BLaER1 treated with 17β-estradiol and CSF1 and Interleukin-3, amounts not matched to agents 10 nM and 100 nM (cell line): Measurements from ENCODE around the gene TIMELESS.
"Not testable (repeated sequence)": the region's sequence is repeated elsewhere in the genome, so short reads cannot be mapped to it uniquely, and the experiment has no call there.

Experiments
- H3K27ac ChIP-seq, 11 experiments: shearing (Covaris generic); formaldehyde crosslinking; 2 replicates each; pipeline ENCODE4 v1.8.1; 2022
- H3K27me3 ChIP-seq, 11 experiments: shearing (Covaris generic); formaldehyde crosslinking; 2 replicates each; pipeline ENCODE4 v1.8.1; 2022
- H3K36me3 ChIP-seq, 11 experiments: shearing (Covaris generic); formaldehyde crosslinking; 2 replicates each; pipeline ENCODE4 v1.8.1; 2022
- H3K4me1 ChIP-seq, 10 experiments: shearing (Covaris generic); formaldehyde crosslinking; 2 replicates each; pipeline ENCODE4 v1.8.1; 2022
- H3K4me2 ChIP-seq, 11 experiments: shearing (Covaris generic); formaldehyde crosslinking; 2 replicates each; pipeline ENCODE4 v1.8.1; 2022
- H3K4me3 ChIP-seq, 10 experiments: shearing (Covaris generic); formaldehyde crosslinking; 2 replicates each; pipeline ENCODE4 v1.8.1; 2022
- H3K9ac ChIP-seq, 11 experiments: shearing (Covaris generic); formaldehyde crosslinking; 2 replicates each; pipeline ENCODE4 v1.8.1; 2022
- H3K9me3 ChIP-seq, 11 experiments: shearing (Covaris generic); formaldehyde crosslinking; replicated peaks in 1 of 11; 2 replicates each; pipeline ENCODE4 v1.8.1; 2022
- H4K20me1 ChIP-seq, 11 experiments: shearing (Covaris generic); formaldehyde crosslinking; 2 replicates each; pipeline ENCODE4 v1.8.1; 2022
- Cebpa-rat ChIP-seq, 11 experiments: shearing (Covaris generic); IDR thresholded peaks; 2 replicates each; pipeline ENCODE4 v1.8.1; 2022

Gene TIMELESS

GRCh38 chr12:56425193-56425592, 24.0 kb downstream of the TIMELESS start:
- Histone ChIP-seq H3K9me3 (no peaks in the 10 kb centered on the region), H3K9ac (no peak overlapping the region), H3K27ac (no peak overlapping the region), H3K36me3 (peaks cover 80 to 100% (median 98%) of the 10 kb centered on the region in 11 experiments), H3K27me3 (no peaks in the 10 kb centered on the region), H3K4me2 (no peak overlapping the region), H3K4me3 (no peak overlapping the region), H3K4me1 (no peaks in the 10 kb centered on the region), H4K20me1 (no peaks in the 10 kb centered on the region)
- TF ChIP-seq Cebpa-rat (IDR thresholded peaks at IDR 0.05) = no peak

DNA sequence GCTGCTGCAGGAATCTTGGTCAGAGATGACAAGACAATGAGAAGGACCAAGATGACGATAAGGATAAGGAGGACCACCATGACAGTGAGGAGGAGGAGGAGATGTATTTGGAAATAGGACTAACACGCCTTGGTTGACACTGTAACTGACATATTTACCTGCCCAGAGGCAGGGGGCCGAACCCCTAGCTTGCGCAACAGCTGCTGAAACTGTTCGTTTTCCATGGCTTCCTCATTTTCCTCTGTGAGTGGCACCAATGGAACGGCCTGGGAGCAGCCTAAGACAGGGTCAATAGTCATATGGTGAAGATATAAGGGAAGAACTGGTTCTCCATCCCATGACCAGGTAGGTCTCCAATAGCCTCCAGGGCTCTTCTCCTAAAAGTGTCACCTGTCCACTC, 28.8 kb downstream of the TIMELESS start:
- Histone ChIP-seq H3K4me3 (no peak overlapping the region), H3K9ac (no peak overlapping the region), H4K20me1 (no peaks in the 10 kb centered on the region), H3K27me3 (no peaks in the 10 kb centered on the region), H3K36me3 (peaks cover 84 to 100% (median 98%) of the 10 kb centered on the region in 11 experiments), H3K4me2 (no peak overlapping the region), H3K27ac (no peak overlapping the region), H3K9me3 (no peaks in the 10 kb centered on the region), H3K4me1 (no peaks in the 10 kb centered on the region)
- peak in 4 of 11 experiments; percentile 23 to 44 (median 30); a peak in 5 of 22 replicates for TF ChIP-seq Cebpa-rat (IDR thresholded peaks at IDR 0.05)

- no peaks in the 10 kb centered on the region for H4K20me1 ChIP-seq
- H3K4me3 ChIP-seq = no peak overlapping the region
- H3K4me1 ChIP-seq = no peaks in the 10 kb centered on the region
- no peaks in the 10 kb centered on the region for H3K27me3 ChIP-seq
- no peak overlapping the region for H3K27ac ChIP-seq
- H3K36me3 ChIP-seq = peaks cover 66 to 100% (median 96%) of the 10 kb centered on the region in 11 experiments
- no peak for TF ChIP-seq Cebpa-rat (IDR thresholded peaks at IDR 0.05)
- H3K4me2 ChIP-seq = no peak overlapping the region
- no peak overlapping the region for H3K9ac ChIP-seq
- no peaks in the 10 kb centered on the region for H3K9me3 ChIP-seq
These were observed 31.5 kb downstream of the TIMELESS start for GRCh38 chr12:56417739-56418138.

GRCh38 chr12:56414401-56414800, 34.8 kb downstream of the TIMELESS start:
- H3K9me3 ChIP-seq = no peaks in the 10 kb centered on the region
- no peak overlapping the region for H3K9ac ChIP-seq
- no peak overlapping the region for H3K4me3 ChIP-seq
- no peak for TF ChIP-seq Cebpa-rat (IDR thresholded peaks at IDR 0.05)
- H3K36me3 ChIP-seq = peaks cover 37 to 76% (median 67%) of the 10 kb centered on the region in 11 experiments
- H4K20me1 ChIP-seq = no peaks in the 10 kb centered on the region; a peak in 1 of 22 replicates
- H3K4me2 ChIP-seq = no peak overlapping the region
- H3K27ac ChIP-seq = no peak overlapping the region
- no peaks in the 10 kb centered on the region for H3K4me1 ChIP-seq
- no peaks in the 10 kb centered on the region for H3K27me3 ChIP-seq

DNA sequence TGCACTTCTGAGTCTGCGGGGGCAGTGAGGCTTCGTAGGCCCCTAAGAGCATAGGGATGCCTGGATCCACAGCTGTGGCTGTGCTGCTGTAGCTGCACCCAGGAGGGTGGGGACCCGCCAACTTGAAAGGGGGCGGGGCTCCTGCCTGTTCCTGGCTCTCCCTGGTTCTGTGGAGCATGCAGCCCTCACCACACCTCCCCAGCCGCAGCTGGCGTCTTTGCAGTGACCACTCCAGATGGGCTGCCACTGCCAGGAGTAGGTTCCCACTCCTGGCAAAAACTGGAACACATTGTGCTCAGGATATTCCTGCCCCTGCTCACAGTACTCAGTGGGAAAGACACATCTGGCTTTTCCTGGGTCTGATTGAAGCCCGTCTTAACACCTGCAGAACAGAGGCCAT, 35.8 kb downstream of the TIMELESS start:
- Histone ChIP-seq H3K9me3 (no peaks in the 10 kb centered on the region), H3K27me3 (no peaks in the 10 kb centered on the region), H4K20me1 (no peaks in the 10 kb centered on the region; a peak in 1 of 22 replicates), H3K36me3 (peaks cover 31 to 66% (median 58%) of the 10 kb centered on the region in 11 experiments), H3K9ac (no peak overlapping the region), H3K4me2 (no peak overlapping the region), H3K27ac (no peak overlapping the region), H3K4me1 (no peaks in the 10 kb centered on the region), H3K4me3 (no peak overlapping the region)
- no peak for TF ChIP-seq Cebpa-rat (IDR thresholded peaks at IDR 0.05)

DNA sequence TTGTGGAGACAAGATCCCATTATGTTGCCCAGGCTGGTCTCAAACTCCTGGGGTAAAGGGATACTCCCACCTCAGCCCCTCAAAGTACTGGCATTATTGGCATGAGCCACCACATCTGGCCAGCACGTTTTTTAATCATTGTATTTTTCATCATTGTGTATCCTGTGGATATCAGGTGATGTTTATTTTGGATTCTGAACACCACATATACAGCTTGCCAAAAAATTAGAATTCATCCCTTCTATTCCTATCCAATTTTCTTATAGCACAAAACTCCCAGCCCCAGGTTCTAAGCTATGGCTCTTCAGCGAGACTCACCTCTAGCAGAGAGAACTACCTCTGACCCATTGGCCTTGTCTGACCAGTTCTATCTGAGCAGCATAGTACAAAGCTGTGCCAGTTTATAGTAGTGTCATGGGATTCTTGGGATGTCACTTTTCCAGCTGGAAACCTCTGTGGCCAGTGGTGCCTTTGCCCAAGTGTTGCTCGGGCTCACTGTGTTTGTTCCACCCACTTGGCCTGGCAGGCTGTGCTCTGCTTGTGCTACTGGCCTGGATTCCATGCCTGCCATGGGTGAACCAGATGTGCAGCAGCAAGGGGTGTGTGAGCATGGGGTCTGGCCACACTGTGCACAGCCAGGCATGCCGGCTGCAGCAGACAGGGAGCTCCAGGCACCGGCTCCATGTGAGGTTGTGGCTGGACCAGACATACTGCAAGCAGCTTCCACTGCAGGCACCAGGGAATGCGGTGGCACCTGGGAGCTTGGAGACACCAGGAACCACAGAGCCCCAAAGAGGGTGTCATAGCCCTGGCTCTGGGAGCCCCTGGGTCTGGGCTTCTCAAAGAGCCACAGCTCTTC, 37.2 kb downstream of the TIMELESS start:
- Histone ChIP-seq H3K9ac (no peak overlapping the region), H3K4me1 (no peaks in the 10 kb centered on the region), H4K20me1 (no peaks in the 10 kb centered on the region; a peak in 1 of 22 replicates), H3K4me2 (no peak overlapping the region), H3K36me3 (peaks cover 19 to 52% (median 44%) of the 10 kb centered on the region in 11 experiments), H3K27ac (no peak overlapping the region), H3K4me3 (no peak overlapping the region), H3K27me3 (no peaks in the 10 kb centered on the region), H3K9me3 (no peaks in the 10 kb centered on the region)
- TF ChIP-seq Cebpa-rat (IDR thresholded peaks at IDR 0.05) = no peak

DNA sequence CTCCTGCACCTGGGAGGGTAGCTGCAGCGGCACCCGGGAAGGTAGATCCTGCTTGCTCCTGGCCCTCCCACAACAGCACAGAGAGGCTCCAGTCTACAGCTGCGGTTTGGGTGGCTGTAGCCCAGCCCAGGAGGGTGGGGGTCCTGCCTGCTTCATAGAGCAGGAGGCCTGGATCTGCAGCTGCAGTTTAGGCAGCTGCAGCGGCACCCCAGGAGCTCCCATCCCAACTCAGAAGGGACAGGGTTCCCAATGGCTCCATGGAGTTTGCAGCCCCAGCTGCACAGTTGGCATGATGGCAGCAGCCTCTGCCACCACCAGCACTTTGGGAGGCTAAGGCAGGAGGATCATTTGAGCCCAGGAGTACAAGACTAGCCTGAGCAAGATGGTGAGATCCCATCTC, 38.5 kb downstream of the TIMELESS start:
- Histone ChIP-seq H3K27ac (no peak overlapping the region), H3K4me3 (no peak overlapping the region), H3K27me3 (no peaks in the 10 kb centered on the region), H3K4me1 (no peaks in the 10 kb centered on the region), H3K36me3 (peaks cover 8 to 40% (median 32%) of the 10 kb centered on the region in 11 experiments; a peak in 19 of 22 replicates), H4K20me1 (no peaks in the 10 kb centered on the region; a peak in 1 of 22 replicates), H3K4me2 (no peak overlapping the region), H3K9ac (no peak overlapping the region), H3K9me3 (no peaks in the 10 kb centered on the region)
- no peak for TF ChIP-seq Cebpa-rat (IDR thresholded peaks at IDR 0.05)

- Histone ChIP-seq H4K20me1 (no peaks in the 10 kb centered on the region; a peak in 1 of 22 replicates), H3K4me3 (no peak overlapping the region), H3K27ac (no peak overlapping the region), H3K4me1 (no peaks in the 10 kb centered on the region), H3K4me2 (no peak overlapping the region), H3K9ac (no peak overlapping the region), H3K9me3 (no peaks in the 10 kb centered on the region), H3K36me3 (peaks cover 0 to 21% (median 13%) of the 10 kb centered on the region in 11 experiments; a peak in 17 of 22 replicates), H3K27me3 (no peaks in the 10 kb centered on the region)
- TF ChIP-seq Cebpa-rat (IDR thresholded peaks at IDR 0.05) = no peak
These were observed 40.3 kb downstream of the TIMELESS start for GRCh38 chr12:56408799-56409417.

DNA sequence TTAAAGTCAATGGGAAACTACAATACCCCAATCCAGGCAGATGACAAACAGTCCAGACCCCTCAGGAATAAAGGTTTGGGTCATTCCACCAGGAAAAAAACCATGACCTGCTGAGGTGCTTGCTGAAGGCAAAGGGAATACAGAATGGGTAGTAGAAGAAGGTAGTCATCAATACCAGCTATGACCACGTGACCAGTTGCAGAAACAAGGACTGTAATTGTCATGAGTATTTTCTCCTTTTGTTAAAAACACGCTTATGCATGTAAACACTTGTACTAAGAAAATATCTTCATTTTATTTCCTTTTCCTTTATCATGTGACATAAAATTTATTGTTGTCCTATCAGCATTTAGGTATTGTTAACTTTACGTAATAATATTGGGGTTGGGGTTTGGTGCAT, 45.0 kb downstream of the TIMELESS start:
- H3K9me3 ChIP-seq = peaks cover 8 to 10% (median 10%) of the 10 kb centered on the region in 11 experiments
- H3K4me3 ChIP-seq, H3K27ac ChIP-seq, H3K27me3 ChIP-seq, H4K20me1 ChIP-seq, H3K4me2 ChIP-seq, H3K4me1 ChIP-seq, H3K9ac ChIP-seq, H3K36me3 ChIP-seq: not testable (repeated sequence)

DNA sequence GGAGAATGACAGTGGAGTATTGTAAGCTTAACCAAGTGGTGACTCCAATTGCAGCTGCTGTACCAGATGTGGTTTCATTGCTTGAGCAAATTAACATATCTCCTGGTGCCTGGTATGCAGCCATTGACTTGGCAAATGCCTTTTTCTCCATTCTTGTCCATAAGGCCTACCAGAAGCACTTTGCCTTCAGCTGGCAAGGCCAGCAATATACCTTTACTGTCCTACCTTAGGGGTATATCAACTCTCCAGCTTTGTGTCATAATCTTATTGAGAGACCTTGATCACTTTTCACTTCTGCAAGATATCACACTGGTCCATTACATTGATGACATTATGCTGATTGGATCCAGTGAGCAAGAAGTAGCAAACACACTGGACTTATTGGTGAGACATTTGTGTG, 47.6 kb downstream of the TIMELESS start:
- H3K9me3 ChIP-seq = peaks cover 18 to 33% (median 29%) of the 10 kb centered on the region in 11 experiments
- not testable (repeated sequence) for H3K9ac ChIP-seq, H3K27me3 ChIP-seq, H4K20me1 ChIP-seq, H3K4me3 ChIP-seq, H3K36me3 ChIP-seq, H3K27ac ChIP-seq, H3K4me2 ChIP-seq, H3K4me1 ChIP-seq

GRCh38 chr12:56401125-56401524, 48.1 kb downstream of the TIMELESS start:
- H3K9me3 ChIP-seq = peaks cover 18 to 38% (median 31%) of the 10 kb centered on the region in 11 experiments
- not testable (repeated sequence) for H3K27ac ChIP-seq, H3K36me3 ChIP-seq, H3K27me3 ChIP-seq, H3K4me3 ChIP-seq, H4K20me1 ChIP-seq, H3K4me2 ChIP-seq, H3K4me1 ChIP-seq, H3K9ac ChIP-seq

DNA sequence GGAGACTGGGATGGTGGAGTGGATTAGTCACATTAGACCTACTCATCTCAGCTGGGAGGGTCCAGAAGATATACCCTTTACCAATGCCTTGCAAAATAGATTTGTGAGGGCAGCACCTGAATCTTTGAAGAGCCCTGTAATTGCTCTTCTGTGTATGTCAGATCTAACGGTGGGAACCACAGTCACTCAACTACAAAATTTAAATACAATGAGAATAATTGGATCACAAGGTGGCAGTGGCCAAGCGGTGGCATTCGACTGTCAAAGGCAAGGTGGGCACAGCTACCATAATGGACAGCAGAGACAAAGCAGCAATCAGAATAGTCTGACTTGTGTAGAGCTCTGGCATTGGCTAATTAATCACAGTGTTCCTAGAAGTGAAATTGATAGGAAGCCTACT, 49.8 kb downstream of the TIMELESS start:
- H3K36me3 ChIP-seq, H3K9ac ChIP-seq, H3K27me3 ChIP-seq, H3K4me1 ChIP-seq, H4K20me1 ChIP-seq, H3K4me3 ChIP-seq, H3K4me2 ChIP-seq, H3K27ac ChIP-seq: not testable (repeated sequence)
- H3K9me3 ChIP-seq = peaks cover 19 to 49% (median 41%) of the 10 kb centered on the region in 11 experiments
